ENCODE results near the gene TAOK3. TPM values are rescaled to one million over a fixed set of nuclear protein-coding genes. Genes with fewer than 3 reads are reported as not detected.

The TAOK3 gene
- polyA plus RNA-seq, 3 donors: 19.7 to 58.3 (median 44.8) TPM

DNA sequence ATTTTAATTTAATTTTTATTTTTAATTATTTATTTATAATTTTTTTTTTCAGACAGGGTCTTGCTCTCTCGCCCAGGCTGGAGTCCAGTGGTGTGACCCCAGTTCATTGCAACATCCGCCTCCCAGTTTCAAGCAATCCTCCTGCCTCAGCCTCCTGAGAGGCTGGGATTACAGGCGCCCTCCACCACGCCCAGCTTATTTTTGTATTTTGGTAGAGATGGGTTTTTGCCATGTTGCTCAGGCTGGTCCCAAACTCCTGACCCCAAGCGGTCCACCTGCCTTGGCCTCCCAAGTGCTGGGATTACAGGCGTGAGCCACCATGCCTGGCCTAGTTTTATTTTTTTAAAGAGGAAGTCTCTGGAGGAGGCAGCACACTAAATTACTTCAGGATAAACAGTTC lies 250.4 kb downstream of the TAOK3 start:
- WGBS (ENCODE audit: insufficient coverage): 92% methylated on average over 5 of the region's 6 CpGs
- H3K79me2 ChIP-seq (ENCODE audit: insufficient read depth, low read length): no peaks in the 10 kb centered on the region
- H3K4me2 ChIP-seq (replicated peaks; ENCODE audit: extremely low read depth, low read length, poor library complexity, severe bottlenecking): no peak overlapping the region
- H3K27ac ChIP-seq (ENCODE audit: low read depth in 1 of 2, low read length in 2 of 2): no peak overlapping the region
- no peak overlapping the region for H3K4me3 ChIP-seq (replicated peaks in 1 of 3; ENCODE audit: low read depth in 2 of 3, low read length in 3 of 3)
- H3K4me1 ChIP-seq (ENCODE audit: control insufficient read depth in 1 of 2, insufficient read depth in 2 of 2, low read length in 2 of 2): no peaks in the 10 kb centered on the region
- no peaks in the 10 kb centered on the region for H3K36me3 Mint-ChIP-seq
- H3K27ac Mint-ChIP-seq: peak overlapping the region in 1 of 7 donors; percentile 20
- no peaks in the 10 kb centered on the region for H4K20me1 ChIP-seq (ENCODE audit: insufficient read depth, low read length)
- peaks cover 4% of the 10 kb centered on the region for H3K4me1 Mint-ChIP-seq
- peaks cover 0 to 2% (median 0%) of the 10 kb centered on the region in 3 donors for H3K27me3 Mint-ChIP-seq (ENCODE audit: low read depth in 3 of 3)
- no peaks in the 10 kb centered on the region for H3K27me3 ChIP-seq (ENCODE audit: control insufficient read depth in 2 of 2, insufficient read depth in 2 of 2, low read length in 2 of 2)
- no peaks in the 10 kb centered on the region for H3K9me3 ChIP-seq (replicated peaks in 1 of 2; ENCODE audit: control insufficient read depth in 1 of 2, insufficient read depth in 1 of 2, low read length in 2 of 2)
- no peak overlapping the region for H2AFZ ChIP-seq (ENCODE audit: insufficient read depth, low read depth, low read length, poor library complexity, severe bottlenecking)
- intact Hi-C loops (cut with micrococcal nuclease): no loop called here
- TF ChIP-seq, protein P1, sequence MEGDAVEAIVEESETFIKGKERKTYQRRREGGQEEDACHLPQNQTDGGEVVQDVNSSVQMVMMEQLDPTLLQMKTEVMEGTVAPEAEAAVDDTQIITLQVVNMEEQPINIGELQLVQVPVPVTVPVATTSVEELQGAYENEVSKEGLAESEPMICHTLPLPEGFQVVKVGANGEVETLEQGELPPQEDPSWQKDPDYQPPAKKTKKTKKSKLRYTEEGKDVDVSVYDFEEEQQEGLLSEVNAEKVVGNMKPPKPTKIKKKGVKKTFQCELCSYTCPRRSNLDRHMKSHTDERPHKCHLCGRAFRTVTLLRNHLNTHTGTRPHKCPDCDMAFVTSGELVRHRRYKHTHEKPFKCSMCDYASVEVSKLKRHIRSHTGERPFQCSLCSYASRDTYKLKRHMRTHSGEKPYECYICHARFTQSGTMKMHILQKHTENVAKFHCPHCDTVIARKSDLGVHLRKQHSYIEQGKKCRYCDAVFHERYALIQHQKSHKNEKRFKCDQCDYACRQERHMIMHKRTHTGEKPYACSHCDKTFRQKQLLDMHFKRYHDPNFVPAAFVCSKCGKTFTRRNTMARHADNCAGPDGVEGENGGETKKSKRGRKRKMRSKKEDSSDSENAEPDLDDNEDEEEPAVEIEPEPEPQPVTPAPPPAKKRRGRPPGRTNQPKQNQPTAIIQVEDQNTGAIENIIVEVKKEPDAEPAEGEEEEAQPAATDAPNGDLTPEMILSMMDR (IDR thresholded peaks at IDR 0.05): no peak
- DNase-seq: no peak
- H3K4me3 Mint-ChIP-seq: no peak overlapping the region
- H3K9me3 Mint-ChIP-seq: no peaks in the 10 kb centered on the region
- H3K36me3 ChIP-seq (replicated peaks in 1 of 2; ENCODE audit: control insufficient read depth in 1 of 2, insufficient read depth in 2 of 2, low read length in 2 of 2): no peaks in the 10 kb centered on the region
- no peak overlapping the region for H3K9ac ChIP-seq (ENCODE audit: insufficient read depth, low read length, poor library complexity, severe bottlenecking)

DNA sequence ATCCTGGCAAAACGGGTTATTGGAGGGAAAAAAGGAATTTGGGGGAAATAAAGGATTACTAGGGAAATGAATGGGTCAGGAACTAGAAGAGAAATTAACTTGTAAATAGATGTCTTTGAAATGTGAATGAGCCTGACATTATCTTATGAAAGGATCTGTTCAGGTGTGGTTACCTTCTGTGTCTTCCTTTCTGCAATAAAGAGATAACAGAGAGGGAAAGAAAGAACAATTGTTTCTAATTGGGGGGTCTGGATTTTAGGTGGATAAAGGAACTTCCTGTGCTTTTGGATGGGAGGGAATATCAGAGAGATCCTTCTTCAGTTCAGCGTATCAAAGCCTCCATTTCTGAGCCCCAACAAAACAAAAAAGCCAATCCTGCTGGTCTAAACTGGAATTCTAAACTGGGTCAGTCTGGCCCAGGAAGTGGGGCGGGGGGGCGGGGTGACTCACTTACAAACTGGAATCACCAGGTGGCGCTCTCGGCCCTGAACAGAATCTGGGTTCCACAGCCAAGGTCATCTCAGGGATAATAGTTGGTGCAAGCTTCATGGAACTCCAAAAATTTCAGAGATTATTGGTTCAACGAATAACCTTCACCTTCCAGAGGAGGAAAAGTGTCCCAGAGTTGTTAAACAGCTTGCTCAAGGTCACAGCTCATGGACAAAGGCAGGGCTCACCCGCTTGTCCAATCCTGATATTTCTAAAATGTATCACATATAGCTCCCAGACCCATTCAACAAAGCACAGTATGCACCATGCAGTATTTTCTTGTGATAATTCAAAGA lies 251.9 kb downstream of the TAOK3 start:
- peaks cover 0 to 2% (median 0%) of the 10 kb centered on the region in 3 donors for H3K27me3 Mint-ChIP-seq (ENCODE audit: low read depth in 3 of 3)
- DNase-seq: peak; percentile 33 to 51 (median 48)
- Histone ChIP-seq H4K20me1 (ENCODE audit: insufficient read depth, low read length) (no peaks in the 10 kb centered on the region), H3K4me2 (replicated peaks; ENCODE audit: extremely low read depth, low read length, poor library complexity, severe bottlenecking) (no peak overlapping the region), H3K79me2 (ENCODE audit: insufficient read depth, low read length) (no peaks in the 10 kb centered on the region), H2AFZ (ENCODE audit: insufficient read depth, low read depth, low read length, poor library complexity, severe bottlenecking) (no peak overlapping the region), H3K9me3 (replicated peaks in 1 of 2; ENCODE audit: control insufficient read depth in 1 of 2, insufficient read depth in 1 of 2, low read length in 2 of 2) (no peaks in the 10 kb centered on the region), H3K4me1 (ENCODE audit: control insufficient read depth in 1 of 2, insufficient read depth in 2 of 2, low read length in 2 of 2) (no peaks in the 10 kb centered on the region), H3K4me3 (replicated peaks in 1 of 3; ENCODE audit: low read depth in 2 of 3, low read length in 3 of 3) (no peak overlapping the region), H3K27me3 (ENCODE audit: control insufficient read depth in 2 of 2, insufficient read depth in 2 of 2, low read length in 2 of 2) (no peaks in the 10 kb centered on the region), H3K27ac (ENCODE audit: low read depth in 1 of 2, low read length in 2 of 2) (no peak overlapping the region), H3K9ac (ENCODE audit: insufficient read depth, low read length, poor library complexity, severe bottlenecking) (no peak overlapping the region), H3K36me3 (replicated peaks in 1 of 2; ENCODE audit: control insufficient read depth in 1 of 2, insufficient read depth in 2 of 2, low read length in 2 of 2) (no peaks in the 10 kb centered on the region)
- no peaks in the 10 kb centered on the region for H3K36me3 Mint-ChIP-seq
- intact Hi-C loops (cut with micrococcal nuclease): no loop called here
- peaks cover 4% of the 10 kb centered on the region for H3K4me1 Mint-ChIP-seq
- TF ChIP-seq, protein P1 (IDR thresholded peaks at IDR 0.05): peak; percentile 85
- 16% methylated on average over 5 of the region's 8 CpGs for WGBS (ENCODE audit: insufficient coverage)
- no peak overlapping the region for H3K27ac Mint-ChIP-seq
- H3K4me3 Mint-ChIP-seq: no peak overlapping the region
- no peaks in the 10 kb centered on the region for H3K9me3 Mint-ChIP-seq

Measured in CD14-positive monocyte (primary cell).